ENCODE results near the gene TUBGCP3.

Gene TUBGCP3

GRCh38 chr13:112530861-112531260, 57.1 kb downstream of the TUBGCP3 start:
- TF ChIP-seq CTCF (conservative IDR thresholded peaks at IDR 0.05; ENCODE audit: low read depth, low read length): no peak
- no peak overlapping the region for H3K4me3 ChIP-seq (ENCODE audit: low read depth, low read length)
- DNase-seq (ENCODE audit: low read depth): no peak

GRCh38 chr13:112529216-112529615, 58.7 kb downstream of the TUBGCP3 start:
- no peak for DNase-seq (ENCODE audit: low read depth)
- TF ChIP-seq CTCF (conservative IDR thresholded peaks at IDR 0.05; ENCODE audit: low read depth, low read length): no peak
- no peak overlapping the region for H3K4me3 ChIP-seq (ENCODE audit: low read depth, low read length)

- H3K4me3 ChIP-seq (ENCODE audit: low read depth, low read length): no peak overlapping the region
- TF ChIP-seq CTCF (conservative IDR thresholded peaks at IDR 0.05; ENCODE audit: low read depth, low read length): no peak
- no peak for DNase-seq (ENCODE audit: low read depth)
These were observed 61.7 kb downstream of the TUBGCP3 start for GRCh38 chr13:112526146-112526853.

GRCh38 chr13:112525356-112525945, 62.5 kb downstream of the TUBGCP3 start:
- no peak overlapping the region for H3K4me3 ChIP-seq (ENCODE audit: low read depth, low read length)
- DNase-seq (ENCODE audit: low read depth): no peak
- TF ChIP-seq CTCF (conservative IDR thresholded peaks at IDR 0.05; ENCODE audit: low read depth, low read length): no peak

- peak; percentile 5 for DNase-seq (ENCODE audit: low read depth)
- no peak for TF ChIP-seq CTCF (conservative IDR thresholded peaks at IDR 0.05; ENCODE audit: low read depth, low read length)
- H3K4me3 ChIP-seq (ENCODE audit: low read depth, low read length): no peak overlapping the region
These were observed 65.4 kb downstream of the TUBGCP3 start for GRCh38 chr13:112522578-112522977.

GRCh38 chr13:112521073-112521685, 66.8 kb downstream of the TUBGCP3 start:
- DNase-seq (ENCODE audit: low read depth): peak; percentile 2
- H3K4me3 ChIP-seq (ENCODE audit: low read depth, low read length): no peak overlapping the region
- no peak for TF ChIP-seq CTCF (conservative IDR thresholded peaks at IDR 0.05; ENCODE audit: low read depth, low read length)
